SK-N-SH (cell line): ENCODE measurements around the gene SMIM13.

Experiments
- CHD2 ChIP-seq: fragments of 150-350 bp; IDR thresholded peaks from 2 replicates; pipeline ENCODE4 v1.6.1; 2018; ENCODE audit warnings: low read length; ENCODE audit not compliant: partially characterized antibody
- CTCF ChIP-seq: fragments of 200-600 bp; sonication (generic); IDR thresholded peaks from 2 replicates; pipeline ENCODE4 v1.6.1; 2017; ENCODE audit warnings: antibody characterized with exemption, mild to moderate bottlenecking, moderate library complexity
- EZH2phosphoT487 ChIP-seq: fragments of 200-600 bp; sonication (generic); IDR thresholded peaks from 2 replicates; pipeline ENCODE4 v1.6.1; 2017; ENCODE audit warnings: low read depth, mixed run types, mild to moderate bottlenecking, antibody characterized with exemption, moderate library complexity, borderline replicate concordance
- MEF2A ChIP-seq: IDR thresholded peaks from 2 replicates; pipeline ENCODE4 v1.4.0; 2012; ENCODE audit warnings: low read depth, borderline replicate concordance
- NRF1 ChIP-seq: IDR thresholded peaks from 2 replicates; pipeline ENCODE4 v1.6.1; 2012; ENCODE audit warnings: low read depth, mild to moderate bottlenecking, low read length
- POLR2AphosphoS5 ChIP-seq: IDR thresholded peaks from 2 replicates; pipeline ENCODE4 v1.6.1; 2012; ENCODE audit warnings: low read depth, low read length
- RAD21 ChIP-seq: IDR thresholded peaks from 2 replicates; pipeline ENCODE4 v1.6.1; 2012; ENCODE audit warnings: mild to moderate bottlenecking, low read length
- RFX5 ChIP-seq: IDR thresholded peaks from 2 replicates; pipeline ENCODE4 v1.6.1; 2012; ENCODE audit warnings: mild to moderate bottlenecking, improper control_type of control experiment, low read length
- SMC3 ChIP-seq: IDR thresholded peaks from 2 replicates; pipeline ENCODE4 v1.6.1; 2012; ENCODE audit warnings: low read depth, low read length, improper control_type of control experiment
- TCF12 ChIP-seq: IDR thresholded peaks from 2 replicates; pipeline ENCODE4 v1.4.0; 2012
- USF2 ChIP-seq: fragments of 150-350 bp; IDR thresholded peaks from 2 replicates; pipeline ENCODE4 v1.6.1; 2017; ENCODE audit warnings: antibody characterized with exemption, low read length, low read depth, borderline replicate concordance

- no peak for TF ChIP-seq CTCF
- TF ChIP-seq TCF12: no peak
- TF ChIP-seq EZH2phosphoT487: no peak
- TF ChIP-seq MEF2A: no peak
- TF ChIP-seq POLR2AphosphoS5: no peak
- TF ChIP-seq SMC3: no peak
- TF ChIP-seq USF2: no peak
- no peak for TF ChIP-seq RAD21
- TF ChIP-seq RFX5: no peak
- no peak for TF ChIP-seq CHD2
- TF ChIP-seq NRF1: no peak
Observed at GRCh38 chr6:11130605-11131004, 37.0 kb downstream of the SMIM13 start.
